GM12864 (cell line): ENCODE results near the gene WSB2.

Experiments
- DNase-seq: peaks from one replicate; pipeline ENCODE4 v3.0.0-alpha.2; 2011; ENCODE audit warnings: low read depth
- H3K4me3 ChIP-seq: 2 replicates; pipeline ENCODE4 v1.5.1; 2011; ENCODE audit warnings: mild to moderate bottlenecking, low read depth, low read length, control low read depth
- TF ChIP-seq, protein P1 (sequence below): IDR thresholded peaks from 2 replicates; pipeline ENCODE4 v1.5.1; 2011; ENCODE audit warnings: low read depth, mild to moderate bottlenecking, moderate library complexity, low read length, control low read depth, inconsistent platforms; ENCODE audit errors: missing control alignments

The WSB2 gene

GRCh38 chr12:117986705-117987469, 74.1 kb downstream of the WSB2 start:
- no peak for DNase-seq
- TF ChIP-seq, protein P1, sequence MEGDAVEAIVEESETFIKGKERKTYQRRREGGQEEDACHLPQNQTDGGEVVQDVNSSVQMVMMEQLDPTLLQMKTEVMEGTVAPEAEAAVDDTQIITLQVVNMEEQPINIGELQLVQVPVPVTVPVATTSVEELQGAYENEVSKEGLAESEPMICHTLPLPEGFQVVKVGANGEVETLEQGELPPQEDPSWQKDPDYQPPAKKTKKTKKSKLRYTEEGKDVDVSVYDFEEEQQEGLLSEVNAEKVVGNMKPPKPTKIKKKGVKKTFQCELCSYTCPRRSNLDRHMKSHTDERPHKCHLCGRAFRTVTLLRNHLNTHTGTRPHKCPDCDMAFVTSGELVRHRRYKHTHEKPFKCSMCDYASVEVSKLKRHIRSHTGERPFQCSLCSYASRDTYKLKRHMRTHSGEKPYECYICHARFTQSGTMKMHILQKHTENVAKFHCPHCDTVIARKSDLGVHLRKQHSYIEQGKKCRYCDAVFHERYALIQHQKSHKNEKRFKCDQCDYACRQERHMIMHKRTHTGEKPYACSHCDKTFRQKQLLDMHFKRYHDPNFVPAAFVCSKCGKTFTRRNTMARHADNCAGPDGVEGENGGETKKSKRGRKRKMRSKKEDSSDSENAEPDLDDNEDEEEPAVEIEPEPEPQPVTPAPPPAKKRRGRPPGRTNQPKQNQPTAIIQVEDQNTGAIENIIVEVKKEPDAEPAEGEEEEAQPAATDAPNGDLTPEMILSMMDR: no peak
- H3K4me3 ChIP-seq: no peak overlapping the region

GRCh38 chr12:117985182-117985581, 75.8 kb downstream of the WSB2 start:
- TF ChIP-seq, protein P1: no peak
- DNase-seq: no peak
- H3K4me3 ChIP-seq: no peak overlapping the region
